SK-N-SH treated with all-trans-retinoic acid at 6 μM for 48 hours (cell line): ENCODE results near the gene SNX17.
"Not testable (repeated sequence)": the region's sequence is repeated elsewhere in the genome, so short reads cannot be mapped to it uniquely, and the experiment has no call there.

Experiments used
- ATAC-seq: fragments of 200-7000 bp; cut with Tn5 transposase; 3 replicates; pipeline ENCODE4 v1.9.1; 2020; ENCODE audit warnings: mild to moderate bottlenecking, moderate library complexity
- ARNTL ChIP-seq: fragments of 450-650 bp; formaldehyde crosslinking; IDR thresholded peaks from 2 replicates; pipeline ENCODE4 v1.5.0; 2020; ENCODE audit warnings: low read depth, mild to moderate bottlenecking, moderate library complexity, borderline replicate concordance
- BACH2 ChIP-seq: fragments of 250-450 bp; sonication (Bioruptor Pico); IDR thresholded peaks from 2 replicates; pipeline ENCODE4 v1.9.0; 2021; ENCODE audit warnings: mild to moderate bottlenecking, borderline replicate concordance
- CSDC2 ChIP-seq: fragments of 250-450 bp; sonication (Bioruptor Pico); IDR thresholded peaks from 2 replicates; pipeline ENCODE4 v1.5.0; 2020; ENCODE audit warnings: mild to moderate bottlenecking, moderate library complexity
- ISL1 ChIP-seq: fragments of 250-450 bp; sonication (Bioruptor Pico); IDR thresholded peaks from 2 replicates; pipeline ENCODE4 v2.1.2; 2022; ENCODE audit warnings: mild to moderate bottlenecking, moderate library complexity
- OSR1 ChIP-seq: fragments of 250-450 bp; sonication (Bioruptor Pico); IDR thresholded peaks from 2 replicates; pipeline ENCODE4 v1.8.0; 2022; ENCODE audit warnings: moderate library complexity, mild to moderate bottlenecking, inconsistent platforms
- PATZ1 ChIP-seq: fragments of 250-450 bp; sonication (Bioruptor Pico); IDR thresholded peaks from 2 replicates; pipeline ENCODE4 v1.8.0; 2020; ENCODE audit warnings: mild to moderate bottlenecking, moderate library complexity, borderline replicate concordance
- SNAI2 ChIP-seq: fragments of 250-450 bp; sonication (Bioruptor Pico); IDR thresholded peaks from 2 replicates; pipeline ENCODE4 v1.5.0; 2020; ENCODE audit warnings: mild to moderate bottlenecking, moderate library complexity
- TCF4 ChIP-seq: fragments of 250-450 bp; sonication (Bioruptor Pico); IDR thresholded peaks from 2 replicates; pipeline ENCODE4 v1.8.0; 2021; ENCODE audit warnings: mild to moderate bottlenecking, moderate library complexity, borderline replicate concordance
- TSHZ2 ChIP-seq: fragments of 250-450 bp; sonication (Bioruptor Pico); IDR thresholded peaks from 2 replicates; pipeline ENCODE4 v1.5.0; 2020; ENCODE audit warnings: mild to moderate bottlenecking, moderate library complexity
- ZFP3 ChIP-seq: fragments of 250-450 bp; sonication (Bioruptor Pico); IDR thresholded peaks from 2 replicates; pipeline ENCODE4 v1.5.0; 2020; ENCODE audit warnings: mild to moderate bottlenecking, moderate library complexity
- ZFP30 ChIP-seq: fragments of 450-650 bp; formaldehyde crosslinking; IDR thresholded peaks from 2 replicates; pipeline ENCODE4 v1.5.0; 2022; ENCODE audit warnings: mild to moderate bottlenecking, moderate library complexity
- ZNF565 ChIP-seq: fragments of 450-650 bp; formaldehyde crosslinking; conservative IDR thresholded peaks from 2 replicates; pipeline ENCODE4 v1.5.0; 2020; ENCODE audit warnings: low read depth, mild to moderate bottlenecking, moderate library complexity
- ZNF70 ChIP-seq: fragments of 450-650 bp; formaldehyde crosslinking; IDR thresholded peaks from 2 replicates; pipeline ENCODE4 v1.5.0; 2020; ENCODE audit warnings: mild to moderate bottlenecking, moderate library complexity
- ZNF8 ChIP-seq: fragments of 450-650 bp; formaldehyde crosslinking; IDR thresholded peaks from 2 replicates; pipeline ENCODE4 v1.5.0; 2020; ENCODE audit warnings: mild to moderate bottlenecking, moderate library complexity
- TF ChIP-seq, protein P1 (sequence below): fragments of 250-450 bp; sonication (Bioruptor Pico); IDR thresholded peaks from 2 replicates; pipeline ENCODE4 v1.5.1; 2021; ENCODE audit warnings: mild to moderate bottlenecking, moderate library complexity
- TF ChIP-seq, protein P2 (sequence below): fragments of 250-450 bp; sonication (Bioruptor Pico); IDR thresholded peaks from 2 replicates; pipeline ENCODE4 v1.8.0; 2021; ENCODE audit warnings: low read depth, mild to moderate bottlenecking, moderate library complexity, borderline replicate concordance

SNX17 gene

GRCh38 chr2:27351802-27352598 is 18.4 kb upstream of the SNX17 start (continued):
- no peak for TF ChIP-seq TCF4

GRCh38 chr2:27353386-27353761 is 17.0 kb upstream of the SNX17 start:
- not testable (repeated sequence) for ATAC-seq

GRCh38 chr2:27353762-27354596 is 16.4 kb upstream of the SNX17 start:
- no peak for ATAC-seq
- TF ChIP-seq ZFP3 (CRISPR knock-in tag), result no peak
- TF ChIP-seq, protein P1, sequence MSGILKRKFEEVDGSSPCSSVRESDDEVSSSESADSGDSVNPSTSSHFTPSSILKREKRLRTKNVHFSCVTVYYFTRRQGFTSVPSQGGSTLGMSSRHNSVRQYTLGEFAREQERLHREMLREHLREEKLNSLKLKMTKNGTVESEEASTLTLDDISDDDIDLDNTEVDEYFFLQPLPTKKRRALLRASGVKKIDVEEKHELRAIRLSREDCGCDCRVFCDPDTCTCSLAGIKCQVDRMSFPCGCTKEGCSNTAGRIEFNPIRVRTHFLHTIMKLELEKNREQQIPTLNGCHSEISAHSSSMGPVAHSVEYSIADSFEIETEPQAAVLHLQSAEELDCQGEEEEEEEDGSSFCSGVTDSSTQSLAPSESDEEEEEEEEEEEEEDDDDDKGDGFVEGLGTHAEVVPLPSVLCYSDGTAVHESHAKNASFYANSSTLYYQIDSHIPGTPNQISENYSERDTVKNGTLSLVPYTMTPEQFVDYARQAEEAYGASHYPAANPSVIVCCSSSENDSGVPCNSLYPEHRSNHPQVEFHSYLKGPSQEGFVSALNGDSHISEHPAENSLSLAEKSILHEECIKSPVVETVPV, result no peak
- no peak for TF ChIP-seq PATZ1 (CRISPR knock-in tag)
- TF ChIP-seq, protein P2, sequence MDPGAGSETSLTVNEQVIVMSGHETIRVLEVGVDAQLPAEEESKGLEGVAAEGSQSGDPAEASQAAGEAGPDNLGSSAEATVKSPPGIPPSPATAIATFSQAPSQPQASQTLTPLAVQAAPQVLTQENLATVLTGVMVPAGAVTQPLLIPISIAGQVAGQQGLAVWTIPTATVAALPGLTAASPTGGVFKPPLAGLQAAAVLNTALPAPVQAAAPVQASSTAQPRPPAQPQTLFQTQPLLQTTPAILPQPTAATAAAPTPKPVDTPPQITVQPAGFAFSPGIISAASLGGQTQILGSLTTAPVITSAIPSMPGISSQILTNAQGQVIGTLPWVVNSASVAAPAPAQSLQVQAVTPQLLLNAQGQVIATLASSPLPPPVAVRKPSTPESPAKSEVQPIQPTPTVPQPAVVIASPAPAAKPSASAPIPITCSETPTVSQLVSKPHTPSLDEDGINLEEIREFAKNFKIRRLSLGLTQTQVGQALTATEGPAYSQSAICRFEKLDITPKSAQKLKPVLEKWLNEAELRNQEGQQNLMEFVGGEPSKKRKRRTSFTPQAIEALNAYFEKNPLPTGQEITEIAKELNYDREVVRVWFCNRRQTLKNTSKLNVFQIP (CRISPR knock-in tag), result no peak
- TF ChIP-seq ZNF70, result no peak
- no peak for TF ChIP-seq OSR1
- TF ChIP-seq ZNF565, result no peak
- TF ChIP-seq ARNTL (CRISPR knock-in tag), result no peak
- no peak for TF ChIP-seq SNAI2 (CRISPR knock-in tag)

DNA sequence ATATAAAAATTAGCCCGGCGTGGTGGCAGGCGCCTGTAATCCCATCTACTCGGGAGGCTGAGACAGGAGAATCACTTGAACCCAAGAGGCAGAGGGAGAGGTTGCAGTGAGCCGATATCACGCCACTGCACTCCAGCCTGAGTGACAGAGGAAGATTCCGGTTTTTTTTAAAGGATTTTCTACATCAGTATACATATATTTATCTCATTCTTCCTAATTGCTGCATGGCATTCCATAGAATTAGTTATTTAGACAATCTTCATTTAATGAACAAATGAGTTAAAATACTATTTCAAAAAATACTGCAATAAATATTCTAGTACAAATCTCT is 15.9 kb upstream of the SNX17 start:
- TF ChIP-seq TSHZ2 (CRISPR knock-in tag), result no peak
- no peak for TF ChIP-seq ISL1 (CRISPR knock-in tag)
- TF ChIP-seq, protein P2 (CRISPR knock-in tag), result no peak
- no peak for TF ChIP-seq TCF4
- TF ChIP-seq ARNTL (CRISPR knock-in tag), result no peak
- no peak for TF ChIP-seq ZFP3 (CRISPR knock-in tag)
- TF ChIP-seq ZNF70, result no peak
- no peak for TF ChIP-seq ZNF565
- no peak for TF ChIP-seq ZNF8 (CRISPR knock-in tag)
- TF ChIP-seq PATZ1 (CRISPR knock-in tag), result no peak
- no peak for TF ChIP-seq ZFP30 (CRISPR knock-in tag)
- TF ChIP-seq CSDC2, result no peak
- TF ChIP-seq BACH2, result no peak
- no peak for ATAC-seq
